22Rv1 (cell line): ENCODE results near the gene UQCC5.
A peak's percentile ranks its signal among the peaks of the same experiment; 100 is the strongest.

Experiments used
- H3K27ac ChIP-seq: fragments of 450-650 bp; 2 replicates; pipeline ENCODE4 v1.5.1; 2017
- ZFX ChIP-seq: fragments of 450-650 bp; IDR thresholded peaks from 2 replicates; pipeline ENCODE4 v1.6.1; 2017; ENCODE audit warnings: antibody characterized with exemption, borderline replicate concordance
- TF ChIP-seq, protein P1 (sequence below): fragments of 450-650 bp; IDR thresholded peaks from 2 replicates; pipeline ENCODE4 v1.5.1; 2017; ENCODE audit warnings: mild to moderate bottlenecking

UQCC5 gene

GRCh38 chr3:52539010-52539653 is 2.7 kb downstream of the UQCC5 start:
- TF ChIP-seq, protein P1, sequence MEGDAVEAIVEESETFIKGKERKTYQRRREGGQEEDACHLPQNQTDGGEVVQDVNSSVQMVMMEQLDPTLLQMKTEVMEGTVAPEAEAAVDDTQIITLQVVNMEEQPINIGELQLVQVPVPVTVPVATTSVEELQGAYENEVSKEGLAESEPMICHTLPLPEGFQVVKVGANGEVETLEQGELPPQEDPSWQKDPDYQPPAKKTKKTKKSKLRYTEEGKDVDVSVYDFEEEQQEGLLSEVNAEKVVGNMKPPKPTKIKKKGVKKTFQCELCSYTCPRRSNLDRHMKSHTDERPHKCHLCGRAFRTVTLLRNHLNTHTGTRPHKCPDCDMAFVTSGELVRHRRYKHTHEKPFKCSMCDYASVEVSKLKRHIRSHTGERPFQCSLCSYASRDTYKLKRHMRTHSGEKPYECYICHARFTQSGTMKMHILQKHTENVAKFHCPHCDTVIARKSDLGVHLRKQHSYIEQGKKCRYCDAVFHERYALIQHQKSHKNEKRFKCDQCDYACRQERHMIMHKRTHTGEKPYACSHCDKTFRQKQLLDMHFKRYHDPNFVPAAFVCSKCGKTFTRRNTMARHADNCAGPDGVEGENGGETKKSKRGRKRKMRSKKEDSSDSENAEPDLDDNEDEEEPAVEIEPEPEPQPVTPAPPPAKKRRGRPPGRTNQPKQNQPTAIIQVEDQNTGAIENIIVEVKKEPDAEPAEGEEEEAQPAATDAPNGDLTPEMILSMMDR: no peak
- no peak for TF ChIP-seq ZFX
- peak overlapping the region; percentile 44; the same call in 1 of the 2 replicates for H3K27ac ChIP-seq

GRCh38 chr3:52541050-52541449 is 4.6 kb downstream of the UQCC5 start:
- TF ChIP-seq, protein P1: no peak
- TF ChIP-seq ZFX: no peak

DNA sequence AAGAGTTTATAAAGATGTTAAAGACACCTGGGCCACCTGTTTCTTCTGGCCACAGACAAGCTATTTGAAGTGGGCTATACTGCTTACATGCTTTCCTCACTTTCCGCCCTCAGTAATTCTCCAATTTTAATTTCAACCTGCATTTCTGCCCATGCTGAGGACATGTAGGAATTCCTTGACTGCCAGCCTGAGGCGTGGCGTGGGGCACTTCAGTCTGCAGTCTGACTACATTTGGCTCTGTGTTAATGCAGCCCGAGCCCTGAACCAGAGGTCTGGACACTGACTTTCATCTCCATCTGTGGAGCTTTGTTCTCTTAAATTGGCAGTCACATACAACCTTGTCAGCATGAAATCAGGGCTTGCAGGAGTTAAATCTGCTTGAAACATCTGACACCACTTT is 8.5 kb downstream of the UQCC5 start:
- H3K27ac ChIP-seq: no peak overlapping the region
- TF ChIP-seq ZFX: no peak
- TF ChIP-seq, protein P1: no peak

More at GRCh38 chr3:52541050-52541449, 4.6 kb downstream of the UQCC5 start:
- H3K27ac ChIP-seq: no peak overlapping the region

DNA sequence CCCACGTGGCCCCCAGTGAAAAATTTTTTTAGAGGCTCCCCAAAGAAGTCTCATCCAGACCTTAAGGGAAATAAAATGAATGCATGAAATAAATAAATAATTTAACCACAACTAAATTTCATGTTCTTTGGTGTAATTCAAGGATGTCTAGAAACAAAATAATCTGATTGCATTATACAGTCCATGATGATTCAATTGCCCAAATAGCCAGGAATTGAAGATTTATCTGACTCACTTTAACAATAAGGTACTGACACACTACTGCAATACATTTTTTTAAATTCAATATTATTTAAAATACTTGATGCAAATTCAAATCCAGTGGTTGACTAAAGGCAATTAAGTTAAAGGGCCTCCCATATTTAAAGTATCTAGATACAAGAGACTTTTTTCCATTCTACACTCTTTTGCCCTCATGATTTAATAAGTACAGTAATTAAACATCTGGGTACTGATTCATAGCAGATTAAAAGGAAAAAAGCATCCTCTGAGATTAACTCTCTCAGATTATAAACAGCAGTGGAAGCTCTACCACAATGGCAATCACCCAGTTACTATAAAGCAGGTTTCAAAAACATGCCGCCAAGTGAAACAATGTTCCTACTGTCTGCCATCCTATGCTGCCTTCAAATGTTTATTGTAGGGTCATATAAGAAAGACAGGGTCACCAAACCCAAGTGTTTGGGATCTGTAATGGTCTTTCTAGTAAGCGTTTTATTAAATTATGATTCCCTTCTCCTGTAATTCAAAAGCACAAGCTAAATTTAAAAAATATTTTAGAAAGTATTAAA is 9.9 kb downstream of the UQCC5 start:
- no peak for TF ChIP-seq ZFX
- TF ChIP-seq, protein P1: no peak
- H3K27ac ChIP-seq: peak overlapping the region; percentile 4; the same call in 1 of the 2 replicates

DNA sequence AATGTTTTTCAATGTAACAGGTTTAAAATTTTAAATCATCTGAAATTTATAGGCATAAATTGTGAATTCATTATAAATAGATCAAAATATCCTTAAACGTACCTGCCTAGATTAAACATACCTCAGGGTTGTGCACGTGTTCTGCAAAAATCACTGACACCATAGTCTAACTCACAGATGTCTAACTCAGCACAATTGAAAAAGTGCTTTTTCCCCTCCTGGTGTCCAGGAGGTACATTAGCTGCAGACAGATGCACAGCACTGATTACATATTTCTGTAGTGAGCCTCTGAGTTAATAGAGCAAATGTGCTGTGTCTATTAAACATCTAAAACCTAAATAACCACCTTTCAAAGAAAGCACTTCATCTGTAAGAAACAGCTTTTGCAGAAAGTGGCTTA is 10.7 kb downstream of the UQCC5 start:
- no peak overlapping the region for H3K27ac ChIP-seq
- no peak for TF ChIP-seq ZFX
- TF ChIP-seq, protein P1: no peak

DNA sequence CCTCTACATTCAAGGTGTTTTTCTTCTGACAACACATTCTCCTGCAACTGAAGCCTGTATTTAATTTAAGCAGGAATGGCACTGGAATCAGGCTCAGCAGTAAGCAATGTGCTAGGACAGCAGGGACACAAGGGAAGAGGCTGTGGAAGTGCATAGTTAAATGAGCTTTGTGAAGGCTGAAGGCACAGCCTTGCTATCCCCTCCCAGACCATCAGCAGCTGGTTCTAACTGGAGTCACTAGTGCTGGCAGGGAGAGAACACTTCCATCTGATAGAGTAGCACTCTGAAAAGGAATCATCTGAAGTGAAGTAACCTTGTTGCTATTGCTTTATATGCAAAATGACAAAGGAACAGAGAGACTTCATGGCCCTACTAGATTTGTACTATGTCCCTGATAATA is 14.7 kb downstream of the UQCC5 start:
- H3K27ac ChIP-seq: no peak overlapping the region
- TF ChIP-seq ZFX: no peak

GRCh38 chr3:52552089-52552488 is 15.7 kb downstream of the UQCC5 start:
- TF ChIP-seq, protein P1: no peak
- TF ChIP-seq ZFX: no peak
- H3K27ac ChIP-seq: no peak overlapping the region
